Stimulated activated CD4-positive, alpha-beta T cell treated with anti-CD3 and anti-CD28 coated beads, TNF-alpha, amount 100 ng/mL, for 24 hours (primary cell): ENCODE measurements around the gene CHSY1.

Experiments
- DNase-seq, 3 experiments: peaks; one replicate each; pipeline ENCODE4 v3.0.0-alpha.2; 2020; ENCODE audit warnings: low read depth in 3 of 3

CHSY1 gene

DNA sequence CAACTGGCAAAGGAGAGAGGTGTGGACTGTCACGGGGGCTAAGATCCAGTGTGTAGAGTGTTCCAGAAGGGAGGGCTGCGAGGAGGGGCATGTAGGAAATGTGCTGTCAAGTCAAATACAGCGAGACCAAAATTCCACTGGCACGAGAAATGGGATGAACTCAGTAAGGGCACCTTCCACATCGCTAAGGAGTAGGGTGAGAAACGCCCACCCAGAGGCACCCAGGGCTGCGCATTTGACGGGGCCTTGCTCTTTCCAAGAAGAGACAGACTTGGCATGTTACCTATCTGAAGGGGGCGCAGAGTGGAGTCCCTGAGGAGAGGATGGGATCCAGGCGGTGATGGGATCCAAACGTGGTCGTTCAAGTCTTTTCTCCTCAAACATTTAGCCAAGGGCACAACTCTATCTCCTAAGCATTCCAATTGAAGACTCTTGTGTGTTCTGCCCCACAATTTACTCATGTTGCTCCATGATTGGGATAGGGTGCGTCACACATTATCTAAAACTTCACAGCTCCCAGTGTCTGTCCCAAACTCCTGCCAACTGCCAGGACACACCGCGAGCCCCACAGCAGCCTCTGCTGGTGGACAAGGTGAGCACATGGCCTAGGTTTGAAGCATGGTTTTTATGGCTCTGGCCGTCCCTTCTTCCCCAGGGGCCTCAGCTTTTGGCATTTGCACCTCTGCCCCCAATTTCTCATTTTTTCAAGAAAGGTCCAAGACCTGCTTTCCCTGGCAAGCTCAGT is 17.8 kb upstream of the CHSY1 start:
- DNase-seq, result no peak

DNA sequence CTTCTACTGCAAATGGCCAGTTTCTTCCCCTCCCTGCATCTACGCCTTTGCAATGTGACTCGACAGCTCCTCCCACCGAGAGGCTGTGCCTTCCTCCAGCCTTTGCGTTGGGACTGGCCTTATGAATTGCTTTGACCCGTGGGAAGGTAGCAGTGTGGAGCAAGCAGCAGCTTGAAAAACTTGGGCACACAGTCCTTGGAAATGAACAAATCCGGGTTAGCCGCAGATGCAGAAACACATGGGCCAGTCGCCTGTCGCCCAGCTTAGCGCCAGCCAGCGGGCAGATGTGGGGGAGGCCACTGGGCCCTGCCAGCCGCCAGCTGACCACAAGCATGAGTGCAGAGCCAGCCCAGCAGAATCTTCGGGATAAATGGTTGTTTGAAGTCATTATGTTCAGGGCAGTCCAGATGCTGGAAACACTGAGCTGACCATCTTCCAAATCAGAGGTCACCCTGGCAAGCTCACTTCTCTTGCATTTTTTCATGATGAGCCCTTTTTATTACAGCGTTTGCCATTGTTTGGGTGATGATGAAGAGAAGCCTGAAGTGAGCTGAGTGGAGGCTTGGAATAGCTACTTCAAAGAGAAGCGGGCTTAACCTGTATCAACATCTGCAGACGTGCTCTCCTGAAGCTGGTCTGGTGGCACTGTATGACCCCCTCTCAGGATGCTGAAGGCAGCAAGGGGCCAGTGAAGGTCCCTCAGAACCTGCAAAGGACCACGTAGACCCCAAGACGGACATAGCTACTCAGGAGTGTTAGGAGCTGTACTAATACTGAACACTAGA is 15.7 kb upstream of the CHSY1 start:
- no peak for DNase-seq

DNA sequence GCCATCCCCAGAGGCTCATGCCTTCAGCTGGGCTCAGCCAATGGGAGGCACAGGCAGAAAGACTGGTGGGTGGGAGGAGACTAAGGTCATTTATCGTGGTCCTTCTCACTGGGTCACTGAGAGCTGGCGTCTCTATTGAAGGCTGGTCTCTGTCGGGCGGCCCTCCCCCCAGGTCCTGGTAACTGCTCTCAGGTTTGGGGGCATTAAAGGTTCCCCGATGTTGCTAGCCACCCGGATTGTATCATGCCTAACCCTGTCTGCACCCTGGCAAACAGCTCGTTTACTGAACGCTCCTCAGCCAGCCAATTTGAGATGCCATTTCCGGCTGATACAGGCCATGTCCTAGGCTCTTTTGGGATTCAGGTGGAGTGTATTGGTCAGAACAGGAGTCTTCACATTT is 14.9 kb upstream of the CHSY1 start:
- DNase-seq, result no peak

DNA sequence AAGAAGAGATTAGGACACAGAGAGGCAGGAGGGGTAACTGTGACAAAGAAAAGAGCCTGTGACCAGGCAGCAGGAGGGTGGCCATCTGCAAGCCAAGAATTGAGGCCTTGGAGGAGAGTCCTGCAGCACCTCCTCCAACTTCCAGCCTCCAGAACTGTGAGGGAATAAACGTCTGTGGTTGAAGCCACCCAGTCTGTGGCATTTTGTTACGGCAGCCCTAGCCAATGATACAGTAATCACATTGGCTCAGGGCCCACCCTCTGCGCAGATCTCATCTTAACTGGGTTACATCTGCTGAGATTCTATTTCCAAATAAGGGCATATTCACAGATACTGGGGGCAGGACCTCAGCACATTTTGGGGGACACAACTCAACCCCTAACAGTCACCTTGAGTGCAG is 14.2 kb upstream of the CHSY1 start:
- DNase-seq, result no peak

DNA sequence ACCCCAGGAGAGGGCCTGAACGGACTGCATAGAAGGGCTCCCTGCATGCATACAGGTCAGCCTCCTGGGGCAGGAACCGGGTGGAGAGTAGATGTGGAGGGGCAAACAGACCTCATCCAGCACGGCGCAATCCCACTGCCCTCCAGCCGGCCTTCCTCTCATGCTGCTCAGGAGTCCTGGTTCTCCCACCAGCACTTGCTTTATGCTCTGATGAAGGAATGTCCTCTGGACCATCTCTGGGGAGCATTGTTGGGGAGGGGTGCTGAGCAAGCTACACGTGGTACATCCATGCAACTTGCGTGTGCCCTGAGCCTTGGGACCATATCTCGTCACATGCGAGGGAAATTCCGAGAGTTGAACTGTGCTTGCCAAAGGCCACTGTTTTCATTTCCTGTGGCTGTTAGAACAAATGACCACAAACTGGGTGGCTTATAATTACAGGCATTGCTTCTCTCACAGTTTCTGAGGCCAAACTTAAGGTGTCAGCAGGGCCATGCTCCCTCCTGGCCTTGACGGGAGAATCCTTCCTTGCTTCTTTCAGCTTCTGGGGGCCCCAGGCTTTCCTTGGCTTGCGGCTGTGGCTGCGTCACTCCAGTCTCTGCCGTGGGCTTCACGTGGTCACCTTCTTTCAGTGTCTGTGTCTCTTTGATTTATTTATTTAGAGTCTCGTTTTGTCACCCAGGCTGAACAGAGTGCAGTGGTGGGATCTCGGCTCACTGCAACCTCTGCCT is 13.2 kb upstream of the CHSY1 start:
- no peak for DNase-seq

DNA sequence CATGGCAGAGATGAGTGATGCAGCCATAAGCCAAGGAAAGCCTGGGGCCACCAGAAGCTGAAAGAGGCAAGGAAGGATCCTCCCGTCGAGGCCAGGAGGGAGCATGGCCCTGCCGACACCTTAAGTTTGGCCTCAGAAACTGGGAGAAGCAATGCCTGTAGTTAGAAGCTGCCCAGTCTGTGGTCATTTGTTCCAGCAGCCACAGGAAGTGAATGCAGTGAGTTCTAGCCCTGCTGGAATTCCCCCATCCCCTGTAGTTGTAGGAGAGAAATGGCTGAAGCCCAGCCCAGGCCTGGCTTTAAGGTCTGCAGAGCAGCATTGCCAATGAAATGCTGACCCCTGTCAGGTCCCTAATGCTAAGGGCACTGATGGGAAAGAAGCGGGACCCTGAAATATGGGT is 12.2 kb upstream of the CHSY1 start:
- no peak for DNase-seq

DNA sequence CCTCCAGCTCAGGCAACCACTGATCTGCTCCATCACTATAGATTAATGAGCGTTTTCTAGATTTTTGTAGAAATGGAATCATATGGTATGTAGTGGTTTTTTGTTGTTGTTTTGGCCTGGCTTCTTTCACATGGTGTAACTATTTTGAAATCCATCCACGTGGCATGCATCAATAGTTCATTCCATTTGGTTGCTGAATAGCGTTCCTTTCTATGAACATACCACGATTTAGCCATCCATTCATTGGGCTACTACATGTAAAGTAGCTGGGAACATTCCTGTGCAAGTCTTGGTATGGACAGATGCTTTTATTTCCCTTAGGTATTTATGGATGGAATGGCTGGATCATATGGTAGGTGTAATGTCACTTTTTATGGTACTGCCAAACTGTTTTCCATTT is 10.7 kb upstream of the CHSY1 start:
- no peak for DNase-seq

DNA sequence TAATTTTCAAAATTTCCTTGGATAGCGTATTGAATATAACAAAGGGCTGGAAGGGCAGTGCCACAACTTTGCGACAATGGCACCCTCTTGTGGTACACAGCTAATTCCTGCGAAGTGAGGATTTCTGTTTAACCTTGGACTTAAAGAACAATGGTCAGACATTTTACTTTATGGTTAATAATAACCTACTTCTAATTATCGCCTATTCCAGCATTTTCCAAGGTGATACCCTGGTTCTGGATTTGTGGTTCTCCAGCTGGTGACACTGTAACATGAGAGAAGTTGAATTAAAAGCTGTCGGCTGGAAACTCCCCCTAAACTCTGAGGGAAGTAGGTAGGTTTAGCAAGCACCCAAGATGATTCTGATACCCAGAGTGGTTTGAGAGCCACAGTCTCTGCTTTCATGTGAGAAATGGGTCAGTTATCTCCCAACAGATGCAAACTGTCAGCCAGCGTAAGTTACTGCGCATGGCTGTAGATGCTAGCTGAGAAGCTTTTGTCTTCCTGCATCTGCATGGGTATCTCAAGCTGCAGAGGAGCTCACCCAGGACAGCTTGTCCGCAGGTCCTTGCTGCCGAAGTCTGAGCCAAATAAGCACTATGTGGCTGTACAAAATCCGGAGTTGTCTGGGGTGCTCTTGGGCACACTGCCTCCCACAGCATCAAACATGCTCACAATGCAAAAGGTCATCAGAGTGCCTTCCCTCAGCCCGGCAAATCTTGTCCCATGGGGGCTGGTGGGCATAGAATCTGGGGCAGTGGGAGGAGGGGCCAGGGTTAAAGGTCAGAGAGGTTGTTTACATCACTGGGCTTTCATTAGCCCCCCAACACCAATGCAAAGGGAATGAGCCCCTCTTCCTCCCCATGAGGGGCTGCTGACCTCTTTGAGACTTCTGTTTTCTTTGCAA is 6.6 kb upstream of the CHSY1 start:
- no peak for DNase-seq

DNA sequence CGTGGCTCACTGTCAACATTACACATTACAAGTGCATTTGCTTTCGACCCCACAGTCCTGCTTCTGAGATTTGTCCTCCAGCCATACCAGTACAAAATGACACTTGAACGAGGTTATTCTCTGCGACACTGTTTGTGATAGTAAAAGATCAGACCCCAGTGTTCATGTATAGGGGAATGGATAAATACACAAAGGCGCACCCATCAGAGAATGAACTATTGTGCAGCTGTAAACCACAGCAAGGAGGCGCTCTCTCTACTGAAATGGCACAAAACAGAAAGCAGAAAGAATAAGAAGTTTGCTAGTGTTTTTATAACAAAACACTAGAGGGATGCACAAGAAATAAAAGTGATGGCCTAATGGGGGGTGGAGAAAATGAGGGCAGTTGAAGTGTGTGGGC is 4.9 kb upstream of the CHSY1 start:
- DNase-seq, result no peak

DNA sequence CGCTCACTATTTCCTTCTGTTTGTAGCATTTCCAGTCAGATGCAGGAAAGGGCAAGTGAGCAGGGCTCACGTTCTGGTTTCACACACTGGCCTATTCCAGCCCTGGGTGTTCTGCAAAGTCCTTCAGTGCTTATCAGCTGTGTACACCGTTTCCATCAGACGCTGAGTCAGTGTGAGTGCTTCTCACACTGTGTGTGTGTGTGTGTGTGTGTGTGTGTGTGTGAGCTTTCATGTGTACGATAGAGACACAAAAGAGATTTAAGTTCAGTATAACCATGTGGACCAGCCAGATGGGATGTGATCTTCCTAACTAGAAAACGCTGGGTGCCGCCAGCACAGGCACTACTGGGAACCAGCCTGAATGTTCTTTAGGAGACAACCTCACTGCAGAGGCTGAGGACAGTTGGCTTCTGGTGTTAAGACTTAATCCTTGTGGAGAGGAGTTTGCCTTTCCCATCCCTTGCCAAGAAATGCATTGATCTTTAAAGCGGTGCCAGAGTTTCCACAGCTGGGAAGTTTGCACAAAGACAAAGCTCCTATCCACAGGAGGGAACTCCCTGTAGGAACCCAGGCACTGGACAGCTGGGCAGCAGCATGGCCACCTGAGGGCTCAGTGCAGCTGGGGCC is 3.9 kb upstream of the CHSY1 start:
- no peak for DNase-seq

DNA sequence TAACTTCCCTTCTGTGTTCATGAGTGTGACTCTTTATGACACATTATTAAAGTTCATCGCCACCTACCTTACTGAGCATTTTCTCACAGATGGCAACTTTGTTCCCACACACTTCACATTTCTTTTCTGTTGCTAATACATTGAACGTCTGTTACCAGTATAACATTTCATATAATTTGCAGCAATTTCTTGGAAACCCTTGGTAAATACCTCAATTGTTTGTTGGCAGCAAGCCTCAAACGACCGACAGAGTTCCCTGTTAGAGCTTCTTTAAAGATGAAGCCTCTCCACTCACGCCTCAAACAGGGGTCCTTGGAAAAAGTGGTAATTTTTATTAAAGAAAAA is 3.2 kb upstream of the CHSY1 start:
- DNase-seq, result no peak

DNA sequence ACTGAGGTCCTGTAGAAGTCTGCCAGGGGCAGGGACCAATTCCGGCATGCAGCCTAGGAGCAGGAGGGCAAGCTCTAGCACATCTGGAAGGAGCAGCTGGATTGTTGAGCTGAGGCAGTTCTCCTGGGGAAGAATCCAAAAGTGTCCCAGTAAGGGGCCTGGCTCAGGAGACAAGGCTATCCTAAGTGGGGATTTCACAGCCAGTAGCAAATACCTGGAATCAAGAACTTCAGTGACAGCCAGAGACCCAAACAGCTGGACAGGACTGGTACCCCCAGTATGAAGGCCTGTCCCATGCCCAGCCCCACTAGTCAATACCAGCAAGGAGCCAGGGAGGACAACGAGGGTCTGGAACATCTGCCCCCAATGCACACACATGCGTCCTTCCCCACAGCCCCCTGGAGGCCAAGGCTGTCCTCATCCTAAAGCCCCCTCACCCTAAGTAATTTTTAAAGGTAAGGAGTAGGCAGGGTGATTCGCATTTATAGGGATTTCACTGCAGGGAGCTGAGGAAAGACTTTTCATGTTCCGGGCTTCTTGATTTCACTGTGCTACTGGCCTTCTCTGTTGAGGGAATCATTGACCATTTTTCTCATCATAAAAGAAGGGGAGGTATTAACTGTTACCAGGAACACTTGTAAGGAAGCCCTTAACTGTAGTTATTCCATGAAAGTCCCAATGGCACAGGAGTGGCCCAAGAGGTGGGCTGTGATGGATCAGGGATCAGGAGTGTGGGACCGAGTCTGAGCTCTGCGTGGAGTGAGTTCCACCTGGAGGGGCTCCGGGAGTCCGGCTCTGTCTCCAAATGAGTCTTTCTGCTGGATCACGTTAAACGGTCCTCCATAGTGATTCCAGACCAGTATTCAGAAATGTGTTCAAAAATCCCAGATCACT is 2.6 kb upstream of the CHSY1 start:
- DNase-seq, result no peak

DNA sequence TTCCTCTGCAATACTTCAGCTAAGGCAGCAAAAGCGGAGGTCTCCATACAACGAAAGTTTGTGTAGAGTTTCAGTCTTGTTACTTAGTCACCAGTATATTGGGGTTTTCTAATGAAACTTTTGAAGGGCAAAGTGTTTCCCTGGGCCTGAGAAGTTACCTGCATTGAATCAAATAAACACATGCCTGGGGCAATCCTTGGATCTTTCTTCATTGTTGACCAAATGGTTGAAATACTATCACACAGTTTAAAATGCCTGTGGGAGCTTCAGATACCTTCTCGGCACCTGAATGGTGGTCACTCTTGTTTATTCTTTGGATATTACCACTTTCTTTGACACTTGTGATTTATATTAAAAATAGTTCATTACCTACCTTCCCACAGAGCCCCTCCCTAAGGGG is 988 bp upstream of the CHSY1 start:
- DNase-seq, result no peak

DNA sequence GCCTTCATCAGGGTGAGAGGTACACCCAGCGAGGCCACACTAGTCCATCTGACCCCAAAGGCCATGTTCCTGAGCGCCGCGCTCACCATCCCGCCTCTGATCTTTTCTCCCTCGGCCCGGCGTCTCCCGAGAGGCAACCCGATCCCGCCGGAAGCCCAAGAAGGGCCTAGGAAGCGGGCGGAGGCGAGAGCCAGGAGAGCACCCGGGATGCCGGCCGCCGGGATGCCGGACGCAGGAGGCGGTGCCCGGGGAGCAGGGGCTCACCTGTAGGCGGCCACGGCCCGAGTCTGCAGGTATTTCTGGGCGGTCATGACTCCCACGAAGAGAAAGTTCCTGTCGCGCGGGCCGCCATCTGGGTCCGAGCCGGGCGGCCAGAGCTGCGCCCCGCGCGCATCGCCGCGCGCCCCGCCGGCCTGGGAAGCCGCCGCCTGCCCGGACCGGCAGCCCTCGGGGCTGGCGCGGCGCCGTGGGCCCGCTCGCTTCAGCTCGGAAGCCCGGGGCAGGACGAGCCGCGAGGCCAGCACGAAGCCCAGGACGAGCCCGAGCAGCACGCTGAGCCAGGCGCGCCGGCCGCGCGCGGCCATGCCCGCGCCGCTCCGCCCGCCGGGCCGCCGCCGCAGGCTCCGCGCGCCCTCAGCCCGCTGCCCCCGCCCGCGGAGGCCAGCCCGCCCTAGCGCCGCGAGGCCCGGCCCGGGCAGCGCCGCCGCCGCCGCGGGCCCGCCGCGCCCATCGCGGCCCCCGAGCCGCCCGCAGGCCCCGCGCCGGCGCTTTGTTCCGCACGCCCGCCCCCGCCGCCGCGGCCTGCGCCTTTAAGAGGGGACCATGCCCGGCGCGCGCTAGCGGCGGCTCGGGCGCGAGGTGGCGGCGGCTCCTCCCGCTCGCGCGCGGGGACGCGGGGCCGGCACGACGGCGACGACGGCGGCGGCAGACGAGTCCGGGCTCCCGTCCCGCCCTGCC is 697 bp downstream of the CHSY1 start:
- DNase-seq, result no peak

DNA sequence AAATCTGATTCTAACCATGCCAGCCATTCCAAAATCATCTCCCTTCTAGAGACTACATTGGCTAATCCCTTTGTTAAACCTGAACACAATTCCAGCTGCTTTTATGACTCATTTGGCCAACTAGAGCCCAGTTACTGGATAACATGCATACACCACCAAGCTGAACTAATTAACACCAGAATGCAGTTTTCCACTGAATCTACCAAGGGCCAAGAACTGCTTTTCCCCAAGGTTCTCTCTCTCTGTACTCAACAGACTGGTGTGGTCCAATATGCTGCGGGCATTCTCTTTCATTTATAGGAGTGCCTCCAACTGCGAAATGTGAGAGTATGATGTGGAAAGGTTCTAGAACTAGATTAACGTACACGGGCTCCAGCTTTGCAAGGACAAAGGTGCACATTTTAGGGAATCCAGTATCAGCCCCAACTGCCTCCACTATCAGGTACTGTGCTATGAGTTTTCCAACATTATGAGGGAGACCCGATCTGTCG is 1.5 kb downstream of the CHSY1 start:
- DNase-seq, result no peak

DNA sequence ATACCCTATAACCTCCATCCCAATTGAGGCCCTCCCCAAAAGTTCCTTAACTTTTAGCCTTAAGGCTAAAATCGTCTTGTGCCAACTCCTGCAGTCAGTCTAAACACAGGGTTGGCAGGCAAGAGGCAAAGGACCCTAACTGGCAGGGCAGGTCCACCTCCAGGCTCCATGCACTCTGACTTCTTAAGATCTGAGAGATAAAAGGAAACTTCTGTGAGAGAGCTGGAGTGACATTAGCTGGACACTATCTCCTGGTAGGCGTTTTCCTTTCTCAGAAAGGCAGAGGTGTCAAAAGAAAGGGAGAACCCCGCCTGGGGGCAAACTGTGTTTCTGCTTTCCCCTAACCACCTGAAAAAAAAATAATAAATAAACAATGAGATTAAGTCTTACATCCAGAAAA is 3.6 kb downstream of the CHSY1 start:
- no peak for DNase-seq

DNA sequence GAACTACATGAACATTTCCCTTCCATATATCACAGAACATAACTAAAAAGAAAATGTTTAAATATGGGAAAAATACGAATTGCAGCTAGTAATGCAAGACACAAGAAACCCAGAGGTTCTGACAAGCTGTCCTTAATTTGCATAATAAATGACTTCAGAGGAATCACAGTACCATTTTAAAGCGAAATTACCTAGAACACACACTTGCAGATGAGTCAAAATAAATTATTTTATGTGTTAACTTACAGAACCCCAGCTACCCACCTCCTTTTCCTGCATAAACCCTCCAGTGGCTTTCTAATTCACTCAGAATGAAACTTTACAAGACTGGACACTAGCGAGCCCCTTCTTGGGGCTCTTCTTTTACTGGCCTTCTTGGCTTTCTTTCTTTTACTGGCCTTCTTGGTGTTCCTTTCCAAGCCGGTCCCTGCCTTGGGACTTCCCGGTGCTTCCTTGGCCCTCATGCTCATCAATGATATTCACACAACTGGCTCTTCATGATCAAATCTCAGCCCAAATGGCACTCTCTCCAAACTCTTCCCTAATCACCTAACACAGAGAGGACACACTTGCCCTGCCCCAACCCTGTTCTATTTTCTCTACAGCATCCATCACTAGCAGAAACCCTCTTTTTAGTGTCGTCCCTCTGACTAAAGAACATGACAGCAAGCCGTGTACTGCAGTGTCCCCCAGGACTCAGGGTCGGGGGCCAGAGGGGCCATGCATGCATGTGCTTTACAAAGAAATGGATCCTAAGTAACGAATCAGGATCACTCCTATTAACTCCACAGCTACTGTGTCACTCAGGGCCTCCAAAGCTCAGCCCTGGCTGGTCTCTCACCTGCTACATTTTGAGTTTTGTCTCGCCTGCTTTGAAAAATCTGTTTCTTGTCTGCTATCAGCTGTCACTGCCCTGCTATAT is 4.8 kb downstream of the CHSY1 start:
- no peak for DNase-seq

DNA sequence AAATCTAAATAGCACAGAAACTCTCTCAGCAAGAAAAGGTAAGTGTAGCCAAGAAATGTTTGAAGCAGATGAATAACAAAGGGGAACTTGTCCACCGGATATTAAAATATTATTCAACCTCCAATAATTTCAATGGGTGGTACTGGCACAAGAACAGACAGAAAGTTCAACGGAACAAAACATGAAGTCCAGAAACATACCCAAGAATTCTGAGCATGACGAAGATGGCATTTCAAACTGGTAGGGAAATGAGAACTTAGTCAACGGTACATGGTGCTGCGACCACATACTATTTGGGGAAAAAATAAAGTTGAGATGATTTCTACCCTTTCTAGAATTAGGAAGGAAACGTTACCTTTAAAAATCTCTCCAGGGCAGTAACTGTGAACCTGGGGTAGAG is 5.5 kb downstream of the CHSY1 start:
- no peak for DNase-seq
